ENCODE results near the gene GNAI3.

Gene GNAI3

GRCh38 chr1:109538827-109539555 lies 9.4 kb upstream of the GNAI3 start:
- no peak overlapping the region for H3K4me3 ChIP-seq (ENCODE audit: low read depth, low read length)
- TF ChIP-seq, protein P1, sequence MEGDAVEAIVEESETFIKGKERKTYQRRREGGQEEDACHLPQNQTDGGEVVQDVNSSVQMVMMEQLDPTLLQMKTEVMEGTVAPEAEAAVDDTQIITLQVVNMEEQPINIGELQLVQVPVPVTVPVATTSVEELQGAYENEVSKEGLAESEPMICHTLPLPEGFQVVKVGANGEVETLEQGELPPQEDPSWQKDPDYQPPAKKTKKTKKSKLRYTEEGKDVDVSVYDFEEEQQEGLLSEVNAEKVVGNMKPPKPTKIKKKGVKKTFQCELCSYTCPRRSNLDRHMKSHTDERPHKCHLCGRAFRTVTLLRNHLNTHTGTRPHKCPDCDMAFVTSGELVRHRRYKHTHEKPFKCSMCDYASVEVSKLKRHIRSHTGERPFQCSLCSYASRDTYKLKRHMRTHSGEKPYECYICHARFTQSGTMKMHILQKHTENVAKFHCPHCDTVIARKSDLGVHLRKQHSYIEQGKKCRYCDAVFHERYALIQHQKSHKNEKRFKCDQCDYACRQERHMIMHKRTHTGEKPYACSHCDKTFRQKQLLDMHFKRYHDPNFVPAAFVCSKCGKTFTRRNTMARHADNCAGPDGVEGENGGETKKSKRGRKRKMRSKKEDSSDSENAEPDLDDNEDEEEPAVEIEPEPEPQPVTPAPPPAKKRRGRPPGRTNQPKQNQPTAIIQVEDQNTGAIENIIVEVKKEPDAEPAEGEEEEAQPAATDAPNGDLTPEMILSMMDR (IDR thresholded peaks at IDR 0.05; ENCODE audit: low read depth, low read length, missing control alignments) = no peak
- DNase-seq (ENCODE audit: low read depth) = no peak

DNA sequence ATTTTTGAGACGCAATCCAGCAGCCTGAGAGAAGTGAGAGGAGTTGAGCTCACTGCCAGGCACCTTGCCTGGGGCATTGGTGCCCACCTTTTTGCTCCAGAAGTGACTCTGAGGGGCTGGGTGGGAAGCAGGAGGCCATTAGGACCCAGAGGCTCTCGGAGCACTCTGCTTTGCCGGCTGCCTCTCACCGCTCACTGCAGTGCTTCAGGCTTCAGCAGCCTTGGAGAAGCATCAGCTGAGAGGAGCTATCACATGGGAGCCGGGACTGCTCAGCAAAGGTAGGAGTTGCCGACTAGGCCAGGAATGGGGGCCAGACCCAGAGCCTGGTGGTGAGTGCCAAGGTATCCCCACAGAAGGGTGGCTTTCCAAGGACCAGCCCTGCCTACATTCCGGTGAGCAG lies 8.7 kb upstream of the GNAI3 start, which contains the start of gene GPR61:
GPR61 (plus strand) TSS at position 197 of the 400 bp plus-strand sequence. CDS start 3,151 bp downstream, outside the sequence.
- no peak for DNase-seq (ENCODE audit: low read depth)
- H3K4me3 ChIP-seq (ENCODE audit: low read depth, low read length) = no peak within 1 kb of the TSS
- TF ChIP-seq, protein P1 (IDR thresholded peaks at IDR 0.05; ENCODE audit: low read depth, low read length, missing control alignments) = no peak

DNA sequence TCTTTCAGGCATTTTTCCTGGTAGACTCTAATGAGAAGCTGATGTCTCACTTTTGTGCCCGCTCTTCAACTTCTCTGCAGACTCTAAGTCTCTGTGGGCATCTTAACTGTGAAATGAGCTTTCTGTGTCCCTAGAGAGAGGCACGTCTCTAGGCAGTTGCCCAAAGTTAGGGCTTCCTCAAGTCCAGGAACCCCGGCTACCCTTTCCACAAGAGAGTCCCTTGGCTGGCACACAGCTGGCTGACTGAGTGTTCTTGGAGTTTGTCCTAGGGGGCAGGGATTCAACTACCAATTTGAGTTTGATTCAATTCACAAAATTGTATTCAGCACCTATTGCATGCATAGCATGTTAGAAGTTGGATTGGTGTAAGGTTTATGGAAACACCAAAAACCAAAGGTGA lies 7.3 kb upstream of the GNAI3 start:
- no peak for DNase-seq (ENCODE audit: low read depth)
- TF ChIP-seq, protein P1 (IDR thresholded peaks at IDR 0.05; ENCODE audit: low read depth, low read length, missing control alignments) = no peak
- H3K4me3 ChIP-seq (ENCODE audit: low read depth, low read length) = no peak overlapping the region

GRCh38 chr1:109542657-109543056 lies 5.8 kb upstream of the GNAI3 start:
- H3K4me3 ChIP-seq (ENCODE audit: low read depth, low read length) = no peak overlapping the region
- TF ChIP-seq, protein P1 (IDR thresholded peaks at IDR 0.05; ENCODE audit: low read depth, low read length, missing control alignments) = no peak

GRCh38 chr1:109543283-109543987 lies 5.0 kb upstream of the GNAI3 start:
- TF ChIP-seq, protein P1 (IDR thresholded peaks at IDR 0.05; ENCODE audit: low read depth, low read length, missing control alignments) = no peak
- no peak overlapping the region for H3K4me3 ChIP-seq (ENCODE audit: low read depth, low read length)
- no peak for DNase-seq (ENCODE audit: low read depth)

More at GRCh38 chr1:109542657-109543056, 5.8 kb upstream of the GNAI3 start:
- DNase-seq (ENCODE audit: low read depth) = no peak

GRCh38 chr1:109543988-109544735 lies 4.3 kb upstream of the GNAI3 start:
- TF ChIP-seq, protein P1 (IDR thresholded peaks at IDR 0.05; ENCODE audit: low read depth, low read length, missing control alignments) = no peak
- H3K4me3 ChIP-seq (ENCODE audit: low read depth, low read length) = no peak overlapping the region
- DNase-seq (ENCODE audit: low read depth) = no peak

Measured in GM12864 (cell line).